Activated T-cell treated with anti-CD3 and anti-CD28 coated beads, Interleukin-2, amount 50 U/mL, for 4 hours (primary cell): ENCODE data around the gene SUCLG1. TPM values are rescaled to one million over a fixed set of nuclear protein-coding genes. Genes with fewer than 3 reads are reported as not detected.

Experiments
- ATAC-seq, 2 donors: fragments of 200-7000 bp; cut with Tn5 transposase; one replicate each; pipeline ENCODE4 v1.10.0; 2021
- DNase-seq: peaks from one replicate; pipeline ENCODE4 v3.0.0-alpha.2; 2020
- H3K27me3 Mint-ChIP-seq: one replicate; pipeline ENCODE4 v1.8.0; 2021; ENCODE audit warnings: low read depth, mixed read lengths
- H3K36me3 Mint-ChIP-seq: one replicate; pipeline ENCODE4 v1.8.0; 2022; ENCODE audit warnings: mixed read lengths; ENCODE audit not compliant: insufficient read depth
- H3K4me1 Mint-ChIP-seq: one replicate; pipeline ENCODE4 v1.8.0; 2021; ENCODE audit warnings: low read depth, mixed read lengths
- H3K4me3 Mint-ChIP-seq: one replicate; pipeline ENCODE4 v1.8.0; 2021; ENCODE audit warnings: mild to moderate bottlenecking, moderate library complexity, mixed read lengths
- H3K9me3 Mint-ChIP-seq: one replicate; pipeline ENCODE4 v1.8.0; 2021; ENCODE audit warnings: mixed read lengths
- total RNA-seq, 3 donors: library from RNA; stranded (reverse); gene quantifications; one replicate each; pipeline ENCODE4 v1.2.1, GENCODE V29; 2021

The SUCLG1 gene
- total RNA-seq, result 10 to 100 TPM; 63.2 to 70.3 (median 69.3) TPM

DNA sequence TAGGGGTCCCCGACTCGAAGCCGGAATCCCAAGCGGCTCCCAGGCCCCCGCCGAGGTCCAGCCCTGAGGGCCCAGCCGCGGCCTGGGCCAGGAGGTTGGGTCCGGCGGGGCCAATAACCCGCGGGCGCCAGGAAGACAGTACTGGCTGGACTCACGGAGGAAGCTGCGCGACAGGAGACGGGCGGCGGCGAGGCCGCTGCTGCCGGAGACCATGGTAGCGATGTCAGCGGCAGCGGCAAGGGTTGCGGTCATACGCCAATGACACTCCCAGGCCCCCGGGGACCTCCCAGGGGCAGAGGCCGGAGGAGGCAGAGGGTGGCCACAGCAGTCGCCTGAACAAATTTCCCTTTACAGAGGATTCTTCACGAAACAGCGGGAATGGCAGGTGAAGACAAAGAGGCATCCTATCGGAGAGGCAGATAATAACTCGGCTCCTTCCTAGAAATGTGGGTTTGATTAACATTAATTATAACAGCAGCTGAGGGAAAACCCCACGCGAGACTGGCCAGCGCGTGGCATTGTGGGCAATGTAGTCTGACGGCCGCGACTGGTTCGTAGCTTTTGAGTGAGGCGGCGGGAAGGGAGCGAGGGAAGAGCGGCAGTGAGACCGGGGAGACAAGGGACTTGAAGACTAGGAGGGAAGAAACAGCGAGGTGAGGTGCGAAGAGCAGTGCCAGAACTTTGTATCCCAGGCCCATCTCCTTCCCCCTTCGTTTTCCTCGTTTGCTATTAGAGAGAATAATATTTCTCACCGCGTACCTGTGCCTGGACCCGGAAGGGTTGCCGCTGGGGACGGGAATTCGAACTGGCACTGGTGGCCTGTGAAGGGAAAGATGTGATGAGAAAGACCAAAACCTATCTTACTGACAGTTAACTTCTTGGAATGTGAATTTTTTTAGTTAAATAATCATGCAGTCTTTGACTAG, at the start of gene SUCLG1:
TSS of gene SUCLG1 (minus strand) at position 263 of the 926 bp plus-strand sequence. CDS start at position 252, 11 bp downstream.
- Mint-ChIP-seq H3K27me3 (no peaks in the 10 kb centered on the region), H3K4me3 (peak within 1 kb of the TSS; percentile 96), H3K36me3 (peaks cover 5% of the 10 kb centered on the region), H3K4me1 (peaks cover 44% of the 10 kb centered on the region), H3K9me3 (no peaks in the 10 kb centered on the region)
- ATAC-seq (peak; percentile 98), DNase-seq (peak; percentile 76)

DNA sequence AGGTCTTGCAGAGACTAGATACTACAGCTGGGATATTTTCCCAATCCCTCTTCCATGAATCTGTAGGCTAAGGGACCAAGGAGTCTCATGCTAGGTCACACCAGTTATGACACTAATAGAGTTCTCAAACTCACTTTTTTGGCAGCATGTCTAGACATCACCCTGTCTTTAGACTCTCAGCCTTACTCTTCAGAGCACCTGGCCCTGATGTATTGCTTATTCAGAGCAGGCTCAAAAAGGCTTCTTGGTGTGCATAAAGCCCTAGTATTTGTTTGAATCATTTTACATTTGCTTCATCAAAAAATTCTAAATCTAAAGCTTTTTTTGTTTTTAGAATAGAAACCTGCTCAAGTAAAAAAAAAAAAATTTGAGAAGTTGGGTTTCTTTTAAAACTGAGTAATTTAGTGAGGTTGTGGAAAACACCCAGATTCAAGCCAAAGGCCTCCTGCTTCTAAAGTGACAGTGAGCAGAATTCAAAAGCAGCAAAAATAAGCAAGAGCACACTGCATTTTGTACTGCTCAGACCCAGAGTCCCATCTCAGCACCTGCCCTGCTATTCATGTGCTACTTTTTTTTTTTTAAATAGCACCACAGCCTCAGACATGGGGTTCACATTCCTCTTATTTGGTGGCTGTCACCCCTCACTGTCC, 39.2 kb upstream of the SUCLG1 start:
- Mint-ChIP-seq H3K9me3 (peaks cover 12% of the 10 kb centered on the region), H3K27me3 (no peaks in the 10 kb centered on the region), H3K36me3 (peaks cover 2% of the 10 kb centered on the region), H3K4me3 (no peak overlapping the region), H3K4me1 (peaks cover 10% of the 10 kb centered on the region)
- DNase-seq (no peak), ATAC-seq (peak; percentile 46 to 51)

GRCh38 chr2:84497285-84497684, 38.2 kb upstream of the SUCLG1 start:
- H3K27me3 Mint-ChIP-seq, result no peaks in the 10 kb centered on the region
- peaks cover 6% of the 10 kb centered on the region for H3K9me3 Mint-ChIP-seq
- H3K4me3 Mint-ChIP-seq, result no peak overlapping the region
- H3K36me3 Mint-ChIP-seq, result peaks cover 2% of the 10 kb centered on the region
- no peak for DNase-seq
- no peak for ATAC-seq
- H3K4me1 Mint-ChIP-seq, result peaks cover 10% of the 10 kb centered on the region

GRCh38 chr2:84496386-84496785, 37.3 kb upstream of the SUCLG1 start:
- Mint-ChIP-seq H3K9me3 (no peaks in the 10 kb centered on the region), H3K27me3 (no peaks in the 10 kb centered on the region), H3K4me1 (peaks cover 10% of the 10 kb centered on the region), H3K36me3 (no peaks in the 10 kb centered on the region), H3K4me3 (no peak overlapping the region)
- DNase-seq (no peak), ATAC-seq (no peak)

DNA sequence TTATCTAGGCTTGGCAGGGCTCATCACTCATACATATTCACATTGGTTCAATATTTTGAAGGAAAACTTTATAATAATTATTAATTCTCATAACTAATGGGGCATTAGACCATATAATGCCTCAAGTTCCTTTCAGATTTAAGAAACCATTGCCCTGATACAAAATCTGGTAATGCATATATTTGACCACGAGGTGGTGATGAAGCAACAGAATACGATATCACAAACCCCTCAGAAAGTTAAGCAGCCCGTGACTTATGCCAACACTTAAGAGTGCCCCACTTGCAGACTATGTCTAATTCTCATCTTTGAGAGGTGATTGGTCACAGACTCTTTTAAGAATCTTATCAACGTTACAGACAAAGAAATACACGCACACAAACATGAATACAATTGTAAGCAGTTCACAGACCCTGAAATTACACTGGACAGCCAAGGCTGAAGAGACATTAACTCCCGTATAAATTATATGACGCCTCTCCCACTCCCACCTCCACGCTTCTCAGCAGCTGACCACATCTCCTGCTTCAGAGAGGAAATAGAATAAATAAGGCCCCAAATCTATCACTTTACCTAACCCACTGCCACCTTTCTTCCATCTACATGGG, 36.6 kb upstream of the SUCLG1 start:
- peaks cover 10% of the 10 kb centered on the region for H3K4me1 Mint-ChIP-seq

DNA sequence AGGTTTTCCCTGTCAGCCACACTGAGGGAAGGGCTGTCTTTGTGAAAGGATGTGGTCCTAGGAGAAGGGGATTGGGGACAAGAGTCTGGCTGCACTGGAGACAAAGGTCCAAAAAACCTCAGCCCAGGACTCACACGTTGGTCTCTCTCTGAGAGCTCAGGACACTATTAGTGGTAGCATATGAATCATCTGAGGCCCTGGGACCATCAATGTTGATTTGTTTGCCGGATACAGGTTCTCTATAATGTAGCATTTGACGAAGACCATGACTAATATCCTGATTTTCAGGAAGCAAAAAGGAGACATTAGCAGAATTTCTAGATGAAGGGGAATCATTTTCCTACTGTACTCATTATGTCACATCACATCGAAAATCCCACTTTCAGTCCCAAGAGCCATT, 35.0 kb upstream of the SUCLG1 start:
- DNase-seq, result no peak

More for the DNA sequence above, 36.6 kb upstream of the SUCLG1 start:
- H3K27me3 Mint-ChIP-seq, result no peaks in the 10 kb centered on the region
- H3K9me3 Mint-ChIP-seq, result no peaks in the 10 kb centered on the region
- no peak overlapping the region for H3K4me3 Mint-ChIP-seq
- H3K36me3 Mint-ChIP-seq, result no peaks in the 10 kb centered on the region
- peak; percentile 8 for DNase-seq
- ATAC-seq, result peak; percentile 92 to 94

DNA sequence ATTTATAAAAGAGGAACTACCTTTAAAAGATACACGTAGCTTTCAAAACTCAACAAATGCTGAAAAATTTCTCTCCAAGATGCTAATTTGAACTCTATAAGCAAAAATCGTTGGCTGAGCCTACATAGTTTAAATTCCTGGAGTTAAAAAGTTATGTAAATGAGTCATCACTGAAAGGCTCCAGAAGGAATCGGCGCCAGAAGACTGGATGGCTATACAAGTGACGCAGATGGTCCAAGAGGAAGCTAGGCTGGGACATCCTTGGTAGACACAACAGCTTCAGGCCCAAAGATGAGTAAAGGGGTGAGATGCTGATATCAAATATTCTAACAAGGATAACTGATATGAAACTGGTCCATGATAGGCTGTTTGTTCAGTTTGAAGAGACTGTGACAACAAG, 34.4 kb upstream of the SUCLG1 start:
- DNase-seq (no peak), ATAC-seq (no peak)
- H3K27me3 Mint-ChIP-seq, result no peaks in the 10 kb centered on the region
- H3K4me1 Mint-ChIP-seq, result peaks cover 10% of the 10 kb centered on the region
- no peaks in the 10 kb centered on the region for H3K36me3 Mint-ChIP-seq
- H3K4me3 Mint-ChIP-seq, result no peak overlapping the region
- no peaks in the 10 kb centered on the region for H3K9me3 Mint-ChIP-seq

More for the DNA sequence above, 35.0 kb upstream of the SUCLG1 start:
- H3K36me3 Mint-ChIP-seq, result no peaks in the 10 kb centered on the region
- no peak overlapping the region for H3K4me3 Mint-ChIP-seq
- no peaks in the 10 kb centered on the region for H3K27me3 Mint-ChIP-seq
- peaks cover 10% of the 10 kb centered on the region for H3K4me1 Mint-ChIP-seq
- H3K9me3 Mint-ChIP-seq, result no peaks in the 10 kb centered on the region
- no peak for ATAC-seq

DNA sequence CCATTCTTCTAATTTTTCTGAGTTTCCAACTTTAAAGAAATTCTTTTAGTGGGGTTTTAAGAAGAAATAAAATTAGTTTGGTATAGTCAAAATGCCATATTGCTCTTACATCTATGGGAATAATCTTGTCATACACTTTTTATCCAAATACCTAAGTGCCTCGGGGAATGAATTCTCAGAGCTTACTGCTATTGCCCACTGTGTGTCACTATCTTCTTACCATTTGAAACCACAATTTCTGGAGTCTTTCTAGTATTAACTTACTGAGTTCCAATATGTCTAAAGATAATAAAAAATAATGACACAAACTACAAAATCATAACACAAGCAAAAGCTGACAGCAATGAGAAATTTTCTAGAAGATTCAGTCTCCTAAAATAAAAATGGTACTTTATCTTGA, 33.5 kb upstream of the SUCLG1 start:
- ATAC-seq (no peak), DNase-seq (no peak)
- no peak overlapping the region for H3K4me3 Mint-ChIP-seq
- H3K36me3 Mint-ChIP-seq, result no peaks in the 10 kb centered on the region
- no peaks in the 10 kb centered on the region for H3K9me3 Mint-ChIP-seq
- H3K4me1 Mint-ChIP-seq, result peaks cover 6% of the 10 kb centered on the region
- no peaks in the 10 kb centered on the region for H3K27me3 Mint-ChIP-seq

GRCh38 chr2:84491741-84492140, 32.7 kb upstream of the SUCLG1 start:
- DNase-seq (no peak), ATAC-seq (no peak)
- no peaks in the 10 kb centered on the region for H3K27me3 Mint-ChIP-seq
- peaks cover 6% of the 10 kb centered on the region for H3K4me1 Mint-ChIP-seq
- H3K9me3 Mint-ChIP-seq, result no peaks in the 10 kb centered on the region
- no peaks in the 10 kb centered on the region for H3K36me3 Mint-ChIP-seq
- H3K4me3 Mint-ChIP-seq, result no peak overlapping the region

DNA sequence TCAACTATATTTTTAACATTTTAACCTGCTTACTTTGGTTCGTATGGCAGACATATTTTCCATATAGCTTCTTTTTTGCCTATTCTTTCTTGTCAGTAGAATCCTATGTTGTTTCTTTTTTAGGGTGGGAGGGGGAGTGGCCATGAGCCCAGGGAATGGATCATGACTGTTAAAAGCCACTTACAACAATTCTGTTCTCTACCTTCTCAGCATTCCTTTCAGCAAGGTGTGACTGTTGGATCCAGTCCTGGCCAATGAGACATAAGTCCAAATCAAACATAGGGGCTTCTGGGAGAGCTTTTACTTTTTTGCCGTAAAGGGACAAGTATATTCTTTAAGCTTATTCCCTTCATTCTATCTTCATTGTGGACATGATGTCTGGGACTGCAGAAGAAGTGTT, 32.2 kb upstream of the SUCLG1 start:
- Mint-ChIP-seq H3K4me3 (no peak overlapping the region), H3K4me1 (peaks cover 6% of the 10 kb centered on the region), H3K36me3 (no peaks in the 10 kb centered on the region), H3K27me3 (no peaks in the 10 kb centered on the region), H3K9me3 (no peaks in the 10 kb centered on the region)
- ATAC-seq, result no peak
- DNase-seq, result no peak

DNA sequence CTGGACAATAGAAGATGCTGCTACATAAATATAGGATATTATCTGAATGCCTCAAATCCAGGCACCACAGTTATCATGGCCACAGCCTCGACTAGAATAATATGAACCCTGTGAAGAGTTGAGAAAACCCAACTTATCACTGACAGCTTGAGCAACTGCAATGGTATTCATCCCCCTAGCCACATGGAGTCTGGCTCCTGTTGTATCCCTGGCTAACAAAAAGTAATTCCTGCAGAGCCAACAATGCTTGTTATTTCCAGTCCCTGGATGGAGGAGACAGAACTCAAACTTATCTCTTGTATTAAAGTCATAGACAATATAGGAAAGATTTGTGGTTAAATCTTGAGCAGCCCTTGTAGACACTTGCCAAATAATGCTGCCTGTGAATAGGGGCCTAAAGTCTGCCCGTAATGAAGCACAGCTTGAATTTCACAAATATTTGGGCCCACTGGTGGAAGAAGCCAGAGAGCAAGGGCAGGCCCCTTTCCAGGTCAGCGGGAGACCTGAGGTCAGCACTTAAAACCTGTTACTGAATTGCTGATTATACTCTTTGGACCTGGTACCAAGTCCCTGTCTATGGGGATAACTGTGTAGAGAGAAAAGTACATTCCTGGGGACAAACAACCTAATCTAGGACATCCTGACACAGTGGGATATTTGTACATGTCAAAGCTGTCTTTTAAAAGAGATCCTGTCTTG, 28.4 kb upstream of the SUCLG1 start:
- DNase-seq (no peak), ATAC-seq (no peak)
- H3K4me1 Mint-ChIP-seq, result peaks cover 1% of the 10 kb centered on the region
- H3K9me3 Mint-ChIP-seq, result no peaks in the 10 kb centered on the region
- no peaks in the 10 kb centered on the region for H3K36me3 Mint-ChIP-seq
- H3K4me3 Mint-ChIP-seq, result no peak overlapping the region
- H3K27me3 Mint-ChIP-seq, result no peaks in the 10 kb centered on the region

- H3K9me3 Mint-ChIP-seq, result no peaks in the 10 kb centered on the region
These were observed 27.5 kb upstream of the SUCLG1 start for GRCh38 chr2:84486441-84487115.

DNA sequence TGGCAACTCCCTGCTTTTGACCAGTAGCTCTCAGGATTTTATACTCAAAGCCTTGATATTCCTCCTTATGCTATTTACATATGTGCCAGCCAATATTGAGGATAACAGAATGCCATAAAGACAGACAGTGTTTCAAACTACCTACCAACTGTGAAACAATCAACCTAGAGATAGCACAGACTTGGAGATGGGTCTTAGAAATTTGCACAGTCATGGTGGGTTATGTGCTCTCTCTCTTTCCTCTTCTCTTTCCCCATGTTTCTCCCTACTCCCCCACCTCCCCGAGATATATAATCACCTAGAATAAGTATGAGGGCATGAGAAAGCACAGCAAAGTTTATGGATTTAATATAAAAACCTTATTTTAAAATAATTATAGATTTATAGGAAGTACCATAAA, 24.2 kb upstream of the SUCLG1 start:
- DNase-seq, result no peak
- Mint-ChIP-seq H3K9me3 (no peaks in the 10 kb centered on the region), H3K36me3 (no peaks in the 10 kb centered on the region), H3K4me1 (peaks cover 17% of the 10 kb centered on the region), H3K4me3 (no peak overlapping the region), H3K27me3 (no peaks in the 10 kb centered on the region)
- ATAC-seq, result no peak

More at GRCh38 chr2:84486441-84487115, 27.5 kb upstream of the SUCLG1 start:
- Mint-ChIP-seq H3K36me3 (no peaks in the 10 kb centered on the region), H3K27me3 (no peaks in the 10 kb centered on the region), H3K4me1 (peaks cover 10% of the 10 kb centered on the region), H3K4me3 (no peak overlapping the region)
- DNase-seq (no peak), ATAC-seq (no peak)
